Esophagus muscularis mucosa (tissue), 4 donors: ENCODE data around the gene PRXL2B.

Experiments
- CTCF ChIP-seq, 3 experiments: fragments of 200-600 bp in 2 of 3; fragments of 450-650 bp in 1 of 3; sonication (generic) in 2 of 3; IDR thresholded peaks; one replicate each; pipeline ENCODE4 v1.5.1; 2017 to 2019; ENCODE audit warnings: antibody characterized with exemption in 3 of 3, mild to moderate bottlenecking in 2 of 3, moderate library complexity in 1 of 3
- EP300 ChIP-seq: sonication (generic); formaldehyde crosslinking; IDR thresholded peaks from one replicate; pipeline ENCODE4 v1.6.1; 2017; ENCODE audit warnings: antibody characterized with exemption
- POLR2A ChIP-seq: fragments of 450-650 bp; IDR thresholded peaks from one replicate; pipeline ENCODE4 v1.6.1; 2017; ENCODE audit warnings: antibody characterized with exemption, moderate library complexity, mild to moderate bottlenecking, low read depth
- POLR2AphosphoS5 ChIP-seq, 2 donors: sonication (generic); formaldehyde crosslinking; IDR thresholded peaks; one replicate each; pipeline ENCODE4 v1.6.1; 2017; ENCODE audit warnings: antibody characterized with exemption in 2 of 2

- TF ChIP-seq CTCF (IDR thresholded peaks at IDR 0.05) (no peak), POLR2A (no peak), EP300 (no peak), POLR2AphosphoS5 (IDR thresholded peaks at IDR 0.05) (no peak)
Measured at GRCh38 chr1:2629627-2630497, 43.3 kb downstream of the PRXL2B start.
